HG02759 (cell line): ENCODE measurements around the gene NEAT1.

Source experiments
- ATAC-seq: cut with Tn5 transposase; IDR thresholded peaks from one replicate; pipeline ENCODE4 v1.9.1; 2021; ENCODE audit warnings: mild to moderate bottlenecking, moderate library complexity; ENCODE audit not compliant: unreplicated experiment

NEAT1 gene

GRCh38 chr11:65433657-65434056 lies 11.1 kb downstream of the NEAT1 start:
- ATAC-seq, result no peak

GRCh38 chr11:65434057-65434666 lies 11.6 kb downstream of the NEAT1 start:
- ATAC-seq, result no peak

GRCh38 chr11:65434667-65435410 lies 12.2 kb downstream of the NEAT1 start:
- no peak for ATAC-seq

GRCh38 chr11:65435411-65435931 lies 12.9 kb downstream of the NEAT1 start:
- ATAC-seq, result no peak

GRCh38 chr11:65435981-65436411 lies 13.4 kb downstream of the NEAT1 start:
- no peak for ATAC-seq

- ATAC-seq, result no peak
Measured at GRCh38 chr11:65436412-65437032, 13.9 kb downstream of the NEAT1 start.

GRCh38 chr11:65437436-65438227 lies 15.0 kb downstream of the NEAT1 start:
- no peak for ATAC-seq

- no peak for ATAC-seq
Measured at GRCh38 chr11:65438257-65439151, 15.9 kb downstream of the NEAT1 start.

GRCh38 chr11:65439331-65440181 lies 17.0 kb downstream of the NEAT1 start:
- no peak for ATAC-seq

- peak; percentile 59 for ATAC-seq
Measured at GRCh38 chr11:65440831-65441499, 18.4 kb downstream of the NEAT1 start.

- no peak for ATAC-seq
Measured at GRCh38 chr11:65442842-65443331, 20.3 kb downstream of the NEAT1 start.

- no peak for ATAC-seq
Measured at GRCh38 chr11:65444314-65445051, 21.9 kb downstream of the NEAT1 start.

GRCh38 chr11:65445101-65445603 lies 22.6 kb downstream of the NEAT1 start:
- ATAC-seq, result no peak

- no peak for ATAC-seq
Measured at GRCh38 chr11:65445604-65446445, 23.2 kb downstream of the NEAT1 start.

- ATAC-seq, result no peak
Measured at GRCh38 chr11:65446446-65447277, 24.1 kb downstream of the NEAT1 start.

- no peak for ATAC-seq
Measured at GRCh38 chr11:65448074-65448417, 25.4 kb downstream of the NEAT1 start.
